Measurements from ENCODE around the gene TRAFD1. TPM values are rescaled to one million over a fixed set of nuclear protein-coding genes. Genes with fewer than 3 reads are reported as not detected.

The TRAFD1 gene
- total and polyA plus RNA-seq, 2 donors, result 25.7 to 46.3 TPM

- WGBS, result 94% methylated on average over 8 of the region's 8 CpGs
These were observed 37.7 kb downstream of the TRAFD1 start for GRCh38 chr12:112163056-112163455.

GRCh38 chr12:112163471-112163991 lies 38.2 kb downstream of the TRAFD1 start:
- Histone ChIP-seq H3K27me3 (ENCODE audit: control insufficient read depth in 2 of 2, insufficient read depth in 1 of 2, low read length in 1 of 2) (no peaks in the 10 kb centered on the region), H3K4me3 (ENCODE audit: low read length in 2 of 2) (no peak overlapping the region)
- WGBS, result 97% methylated on average over 22 of the region's 22 CpGs

More at GRCh38 chr12:112163056-112163455, 37.7 kb downstream of the TRAFD1 start:
- Histone ChIP-seq H3K4me1 (ENCODE audit: control insufficient read depth in 2 of 2, insufficient read depth in 2 of 2, low read length in 2 of 2) (no peaks in the 10 kb centered on the region), H3K27ac (ENCODE audit: low read depth in 1 of 2, low read length in 1 of 2) (no peak overlapping the region), H3K27me3 (ENCODE audit: control insufficient read depth in 2 of 2, insufficient read depth in 1 of 2, low read length in 1 of 2) (no peaks in the 10 kb centered on the region), H3K9me3 (ENCODE audit: control insufficient read depth in 2 of 2, insufficient read depth in 1 of 2, low read length in 1 of 2) (peaks cover 1 to 16% of the 10 kb centered on the region in 2 donors), H3K36me3 (ENCODE audit: control insufficient read depth in 2 of 2, insufficient read depth in 2 of 2, low read length in 1 of 2) (peaks cover 42 to 43% of the 10 kb centered on the region in 2 donors), H3K4me3 (ENCODE audit: low read length in 2 of 2) (no peak overlapping the region)
- no peak for DNase-seq (ENCODE audit: low read depth in 6 of 9, low spot score in 9 of 9)

GRCh38 chr12:112164011-112164660 lies 38.8 kb downstream of the TRAFD1 start:
- Histone ChIP-seq H3K27ac (ENCODE audit: low read depth in 1 of 2, low read length in 1 of 2) (no peak overlapping the region), H3K27me3 (ENCODE audit: control insufficient read depth in 2 of 2, insufficient read depth in 1 of 2, low read length in 1 of 2) (no peaks in the 10 kb centered on the region), H3K36me3 (ENCODE audit: control insufficient read depth in 2 of 2, insufficient read depth in 2 of 2, low read length in 1 of 2) (peaks cover 33 to 40% of the 10 kb centered on the region in 2 donors), H3K4me1 (ENCODE audit: control insufficient read depth in 2 of 2, insufficient read depth in 2 of 2, low read length in 2 of 2) (no peaks in the 10 kb centered on the region), H3K4me3 (ENCODE audit: low read length in 2 of 2) (no peak overlapping the region), H3K9me3 (ENCODE audit: control insufficient read depth in 2 of 2, insufficient read depth in 1 of 2, low read length in 1 of 2) (peaks cover 0 to 8% of the 10 kb centered on the region in 2 donors)
- WGBS, result 97% methylated on average over 26 of the region's 26 CpGs
- no peak for DNase-seq (ENCODE audit: low read depth in 6 of 9, low spot score in 9 of 9)

More at GRCh38 chr12:112163471-112163991, 38.2 kb downstream of the TRAFD1 start:
- Histone ChIP-seq H3K36me3 (ENCODE audit: control insufficient read depth in 2 of 2, insufficient read depth in 2 of 2, low read length in 1 of 2) (peaks cover 38 to 42% of the 10 kb centered on the region in 2 donors), H3K27ac (ENCODE audit: low read depth in 1 of 2, low read length in 1 of 2) (no peak overlapping the region), H3K4me1 (ENCODE audit: control insufficient read depth in 2 of 2, insufficient read depth in 2 of 2, low read length in 2 of 2) (no peaks in the 10 kb centered on the region), H3K9me3 (ENCODE audit: control insufficient read depth in 2 of 2, insufficient read depth in 1 of 2, low read length in 1 of 2) (peaks cover under 1 to 14% of the 10 kb centered on the region in 2 donors)
- DNase-seq (ENCODE audit: low read depth in 6 of 9, low spot score in 9 of 9), result no peak

GRCh38 chr12:112165624-112166023 lies 40.3 kb downstream of the TRAFD1 start:
- Histone ChIP-seq H3K36me3 (ENCODE audit: control insufficient read depth in 2 of 2, insufficient read depth in 2 of 2, low read length in 1 of 2) (peaks cover 21 to 33% of the 10 kb centered on the region in 2 donors), H3K27ac (ENCODE audit: low read depth in 1 of 2, low read length in 1 of 2) (no peak overlapping the region), H3K4me1 (ENCODE audit: control insufficient read depth in 2 of 2, insufficient read depth in 2 of 2, low read length in 2 of 2) (no peaks in the 10 kb centered on the region), H3K4me3 (ENCODE audit: low read length in 2 of 2) (no peak overlapping the region), H3K27me3 (ENCODE audit: control insufficient read depth in 2 of 2, insufficient read depth in 1 of 2, low read length in 1 of 2) (no peaks in the 10 kb centered on the region), H3K9me3 (ENCODE audit: control insufficient read depth in 2 of 2, insufficient read depth in 1 of 2, low read length in 1 of 2) (no peaks in the 10 kb centered on the region)
- DNase-seq (ENCODE audit: low read depth in 6 of 9, low spot score in 9 of 9), result no peak
- WGBS, result 98% methylated on average over 13 of the region's 13 CpGs

GRCh38 chr12:112166051-112167015 lies 41.0 kb downstream of the TRAFD1 start:
- WGBS, result 97% methylated on average over 26 of the region's 26 CpGs
- no peaks in the 10 kb centered on the region for H3K4me1 ChIP-seq (ENCODE audit: control insufficient read depth in 2 of 2, insufficient read depth in 2 of 2, low read length in 2 of 2)
- no peak overlapping the region for H3K27ac ChIP-seq (ENCODE audit: low read depth in 1 of 2, low read length in 1 of 2)
- H3K4me3 ChIP-seq (ENCODE audit: low read length in 2 of 2), result no peak overlapping the region
- H3K9me3 ChIP-seq (ENCODE audit: control insufficient read depth in 2 of 2, insufficient read depth in 1 of 2, low read length in 1 of 2), result no peaks in the 10 kb centered on the region
- no peaks in the 10 kb centered on the region for H3K27me3 ChIP-seq (ENCODE audit: control insufficient read depth in 2 of 2, insufficient read depth in 1 of 2, low read length in 1 of 2)
- DNase-seq (ENCODE audit: low read depth in 6 of 9, low spot score in 9 of 9), result no peak
- peaks cover 20 to 33% of the 10 kb centered on the region in 2 donors for H3K36me3 ChIP-seq (ENCODE audit: control insufficient read depth in 2 of 2, insufficient read depth in 2 of 2, low read length in 1 of 2)

GRCh38 chr12:112167031-112167461 lies 41.7 kb downstream of the TRAFD1 start:
- H3K27ac ChIP-seq (ENCODE audit: low read depth in 1 of 2, low read length in 1 of 2), result no peak overlapping the region
- 98% methylated on average over 12 of the region's 12 CpGs for WGBS
- H3K9me3 ChIP-seq (ENCODE audit: control insufficient read depth in 2 of 2, insufficient read depth in 1 of 2, low read length in 1 of 2), result no peaks in the 10 kb centered on the region
- no peaks in the 10 kb centered on the region for H3K27me3 ChIP-seq (ENCODE audit: control insufficient read depth in 2 of 2, insufficient read depth in 1 of 2, low read length in 1 of 2)
- H3K4me1 ChIP-seq (ENCODE audit: control insufficient read depth in 2 of 2, insufficient read depth in 2 of 2, low read length in 2 of 2), result no peaks in the 10 kb centered on the region
- H3K36me3 ChIP-seq (ENCODE audit: control insufficient read depth in 2 of 2, insufficient read depth in 2 of 2, low read length in 1 of 2), result peaks cover 15 to 32% of the 10 kb centered on the region in 2 donors
- DNase-seq (ENCODE audit: low read depth in 6 of 9, low spot score in 9 of 9), result no peak
- H3K4me3 ChIP-seq (ENCODE audit: low read length in 2 of 2), result no peak overlapping the region

GRCh38 chr12:112167718-112168525 lies 42.6 kb downstream of the TRAFD1 start:
- WGBS, result 94% methylated on average over 32 of the region's 32 CpGs
- no peak for DNase-seq (ENCODE audit: low read depth in 6 of 9, low spot score in 9 of 9)
- no peak overlapping the region for H3K27ac ChIP-seq (ENCODE audit: low read depth in 1 of 2, low read length in 1 of 2)
- no peaks in the 10 kb centered on the region for H3K27me3 ChIP-seq (ENCODE audit: control insufficient read depth in 2 of 2, insufficient read depth in 1 of 2, low read length in 1 of 2)
- H3K9me3 ChIP-seq (ENCODE audit: control insufficient read depth in 2 of 2, insufficient read depth in 1 of 2, low read length in 1 of 2), result no peaks in the 10 kb centered on the region
- no peak overlapping the region for H3K4me3 ChIP-seq (ENCODE audit: low read length in 2 of 2)
- peaks cover 14 to 30% of the 10 kb centered on the region in 2 donors for H3K36me3 ChIP-seq (ENCODE audit: control insufficient read depth in 2 of 2, insufficient read depth in 2 of 2, low read length in 1 of 2)
- H3K4me1 ChIP-seq (ENCODE audit: control insufficient read depth in 2 of 2, insufficient read depth in 2 of 2, low read length in 2 of 2), result no peaks in the 10 kb centered on the region

- Histone ChIP-seq H3K27ac (ENCODE audit: low read depth in 1 of 2, low read length in 1 of 2) (no peak overlapping the region), H3K4me1 (ENCODE audit: control insufficient read depth in 2 of 2, insufficient read depth in 2 of 2, low read length in 2 of 2) (no peaks in the 10 kb centered on the region), H3K27me3 (ENCODE audit: control insufficient read depth in 2 of 2, insufficient read depth in 1 of 2, low read length in 1 of 2) (no peaks in the 10 kb centered on the region), H3K4me3 (ENCODE audit: low read length in 2 of 2) (no peak overlapping the region), H3K36me3 (ENCODE audit: control insufficient read depth in 2 of 2, insufficient read depth in 2 of 2, low read length in 1 of 2) (peaks cover 9 to 24% of the 10 kb centered on the region in 2 donors), H3K9me3 (ENCODE audit: control insufficient read depth in 2 of 2, insufficient read depth in 1 of 2, low read length in 1 of 2) (no peaks in the 10 kb centered on the region)
- WGBS, result 96% methylated on average over 8 of the region's 8 CpGs
- DNase-seq (ENCODE audit: low read depth in 6 of 9, low spot score in 9 of 9), result no peak
These were observed 43.2 kb downstream of the TRAFD1 start for GRCh38 chr12:112168561-112168971.

Measured in thymus (tissue), 11 donors.